Measurements from ENCODE around the gene CDH20.

Gene CDH20

DNA sequence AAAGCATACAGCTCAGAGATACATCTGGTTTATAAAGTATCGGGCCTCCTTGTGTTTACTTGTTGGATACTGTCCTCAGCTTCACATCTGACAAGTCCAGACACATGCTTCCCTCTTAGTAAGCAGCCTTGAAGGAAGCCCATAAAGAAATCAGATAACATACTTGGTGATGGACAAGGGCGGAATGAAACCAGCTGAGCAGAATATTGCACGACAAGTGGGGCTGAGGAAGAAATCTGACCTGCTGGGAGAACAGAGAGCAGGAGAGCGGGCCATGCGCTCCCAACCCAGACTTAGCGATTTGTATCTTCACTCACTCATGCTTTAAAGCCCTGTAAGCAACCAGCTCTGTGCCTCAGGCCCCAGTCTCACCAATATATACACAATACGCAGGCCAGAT is 208.4 kb downstream of the CDH20 start:
- DNase-seq, result no peak

DNA sequence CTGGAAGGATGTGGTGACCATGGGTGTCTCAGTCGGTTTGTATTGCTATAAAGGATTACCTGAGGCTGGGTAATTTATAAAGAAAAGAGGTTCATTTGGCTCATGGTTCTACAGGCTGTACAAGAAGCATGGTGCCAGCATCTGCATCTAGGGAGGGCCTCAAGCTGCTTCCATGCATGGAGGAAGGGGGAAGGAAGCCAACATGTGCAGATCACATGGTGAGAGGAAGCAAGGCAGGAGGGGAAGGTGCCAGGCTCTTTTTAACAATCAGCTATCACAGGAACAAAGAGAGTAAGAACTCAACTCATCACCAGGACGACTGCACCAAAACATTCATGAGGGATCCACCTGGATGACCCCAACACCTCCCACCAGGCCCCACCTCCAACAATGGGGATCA is 209.4 kb downstream of the CDH20 start:
- no peak for DNase-seq

DNA sequence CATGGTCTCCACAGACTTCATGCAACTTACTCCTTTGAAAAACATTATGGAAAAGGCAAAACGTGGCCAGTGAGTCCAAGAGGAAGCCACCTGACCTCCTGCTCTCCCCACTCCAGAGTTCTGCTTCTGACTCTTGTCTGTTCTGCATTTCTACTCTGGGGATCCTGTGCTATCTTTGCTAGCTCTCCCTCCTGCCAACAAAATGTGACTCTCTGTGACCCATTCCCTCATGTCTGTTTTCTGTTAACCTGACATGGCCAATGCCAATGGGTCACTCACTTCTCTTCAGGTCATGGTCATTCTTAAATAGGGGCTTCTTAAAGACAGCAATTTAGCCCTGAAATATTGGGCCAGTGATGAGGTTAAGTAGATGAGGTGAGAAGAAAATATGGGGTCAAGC is 210.3 kb downstream of the CDH20 start:
- DNase-seq, result no peak

DNA sequence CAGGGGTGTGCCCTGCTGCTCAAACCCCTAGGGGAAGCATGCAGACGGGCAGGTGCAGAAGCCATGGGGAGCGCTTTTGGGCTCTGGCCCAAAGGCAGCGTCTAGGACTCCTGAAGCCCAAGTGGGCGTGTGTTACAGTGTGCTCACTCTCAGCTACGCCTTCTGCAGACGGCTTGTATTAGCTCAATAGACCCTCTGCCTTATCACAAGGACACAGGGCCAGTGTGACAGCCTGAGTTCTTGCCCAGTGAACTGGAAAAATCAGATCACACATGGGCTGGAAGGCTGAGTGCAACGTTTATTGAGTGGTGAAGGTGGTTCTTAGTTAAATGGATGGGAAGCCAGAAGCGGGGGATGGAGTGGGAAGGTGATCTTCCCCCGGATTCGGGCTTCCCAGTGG is 210.9 kb downstream of the CDH20 start:
- DNase-seq, result no peak

DNA sequence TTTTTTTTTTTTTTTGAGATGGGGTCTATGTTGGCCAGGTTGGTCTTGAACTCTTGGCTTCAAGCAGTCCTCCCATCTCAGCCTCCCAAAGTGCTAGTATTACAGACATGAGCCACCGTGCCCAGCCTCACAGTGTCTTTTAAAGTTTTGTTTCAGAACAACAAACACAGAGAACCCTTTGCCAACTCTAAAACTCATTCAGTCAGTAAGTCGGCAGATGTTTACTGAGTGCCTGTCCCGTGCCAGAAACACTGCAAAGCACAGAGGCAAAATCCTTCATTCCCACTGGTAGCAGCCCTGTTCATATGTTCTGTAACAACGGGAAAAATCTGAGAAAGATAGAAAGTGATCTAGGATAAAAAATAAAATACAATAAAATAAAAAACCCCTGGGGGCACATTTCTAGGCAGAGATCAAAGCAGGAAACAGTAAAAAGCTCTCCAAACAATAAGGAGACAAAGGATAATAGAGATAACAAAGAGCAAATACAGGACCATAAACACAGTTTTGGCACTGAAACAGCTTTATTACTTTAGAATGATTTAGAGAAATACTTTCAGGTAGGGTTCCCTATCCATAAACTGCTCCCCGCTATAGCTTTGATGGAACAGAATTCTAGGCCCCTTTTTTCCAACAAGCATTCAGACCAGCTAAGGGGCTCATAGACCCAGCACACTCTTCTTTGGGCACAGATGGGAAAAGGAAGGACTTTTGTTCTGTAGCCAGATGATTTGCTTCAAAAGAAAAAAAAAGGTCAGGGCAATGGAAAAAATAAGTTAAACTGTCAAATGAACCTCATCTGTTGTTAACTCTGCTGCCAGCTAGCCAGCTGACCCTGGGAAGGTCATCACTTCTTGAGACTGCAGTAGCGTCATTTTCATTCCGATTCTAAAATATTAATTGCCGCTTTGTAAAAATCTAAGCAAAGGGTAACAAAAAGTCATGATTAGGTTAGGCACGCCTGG is 212.3 kb downstream of the CDH20 start:
- no peak for DNase-seq

DNA sequence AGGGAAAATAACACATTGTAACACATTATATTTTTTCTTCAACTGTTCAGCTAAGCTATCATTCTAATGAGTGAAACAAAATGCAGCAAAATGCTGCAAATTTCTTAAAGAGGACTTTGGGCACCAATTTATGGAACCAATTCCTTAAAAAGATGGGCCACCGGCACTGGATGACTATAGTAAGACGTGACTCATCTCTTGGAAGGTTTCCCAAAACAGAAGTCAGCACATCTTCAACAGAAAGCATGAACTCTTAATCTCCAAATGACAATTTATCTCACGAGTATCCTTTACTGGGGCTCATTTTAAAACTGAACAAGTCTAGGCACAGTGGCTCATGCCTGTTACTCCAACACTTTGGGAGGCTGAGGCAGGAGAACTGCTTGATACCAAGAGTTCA is 213.4 kb downstream of the CDH20 start:
- no peak for DNase-seq

DNA sequence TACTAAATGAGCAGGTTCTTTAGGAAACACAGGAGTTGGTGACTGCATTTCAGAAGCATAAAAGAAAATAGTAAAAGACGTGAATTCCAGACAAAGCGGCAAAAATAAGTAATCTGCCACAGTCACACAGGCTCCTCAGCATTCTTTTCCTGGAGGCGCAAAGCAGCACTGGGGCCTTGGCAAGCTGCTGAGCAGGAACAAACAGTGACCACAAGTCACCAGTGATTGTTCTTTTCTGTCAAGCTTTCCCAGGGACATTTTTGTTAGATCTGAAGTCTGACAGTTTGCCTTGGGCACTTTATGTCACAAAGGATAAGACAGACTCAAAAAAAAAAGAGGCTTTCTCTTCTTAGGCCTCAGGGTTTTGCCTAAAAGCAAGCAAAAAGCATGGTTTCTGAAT is 216.2 kb downstream of the CDH20 start:
- no peak for DNase-seq

DNA sequence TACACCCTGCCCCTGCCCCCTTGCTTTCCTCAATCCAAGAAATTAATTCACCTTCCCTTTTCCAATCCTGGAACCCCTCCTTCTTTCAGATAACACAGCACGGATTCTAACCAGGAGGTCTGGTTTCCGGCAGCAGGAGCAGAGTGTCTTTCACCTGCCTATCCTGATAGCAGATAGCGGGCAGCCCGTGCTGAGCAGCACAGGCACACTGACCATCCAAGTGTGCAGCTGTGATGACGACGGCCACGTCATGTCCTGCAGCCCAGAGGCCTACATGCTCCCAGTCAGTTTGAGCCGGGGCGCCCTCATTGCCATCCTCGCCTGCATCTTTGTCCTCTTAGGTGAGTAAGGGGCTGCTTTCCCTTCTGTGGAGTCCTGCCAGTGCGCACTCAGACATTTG is 216.7 kb downstream of the CDH20 start:
- DNase-seq, result no peak

DNA sequence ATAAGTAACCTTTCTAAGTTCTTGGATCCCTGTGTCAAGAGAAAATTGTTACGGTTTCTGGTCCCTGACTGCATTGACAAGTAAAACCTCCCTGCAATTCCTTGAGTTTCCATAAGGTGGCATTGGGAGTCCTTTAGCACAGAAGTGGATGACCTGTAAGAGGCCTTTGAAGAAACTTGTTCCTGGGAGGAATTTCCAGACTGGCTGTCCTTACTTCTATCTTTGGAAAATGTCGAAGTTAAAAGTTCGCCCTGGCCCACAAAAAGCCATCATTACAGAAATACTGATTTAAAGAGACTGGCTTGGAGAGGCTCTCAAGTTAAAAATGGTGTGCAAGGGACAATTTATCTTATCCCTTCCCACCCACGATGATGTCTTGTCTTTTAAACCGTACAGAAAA is 218.4 kb downstream of the CDH20 start:
- DNase-seq, result peak; percentile 16

DNA sequence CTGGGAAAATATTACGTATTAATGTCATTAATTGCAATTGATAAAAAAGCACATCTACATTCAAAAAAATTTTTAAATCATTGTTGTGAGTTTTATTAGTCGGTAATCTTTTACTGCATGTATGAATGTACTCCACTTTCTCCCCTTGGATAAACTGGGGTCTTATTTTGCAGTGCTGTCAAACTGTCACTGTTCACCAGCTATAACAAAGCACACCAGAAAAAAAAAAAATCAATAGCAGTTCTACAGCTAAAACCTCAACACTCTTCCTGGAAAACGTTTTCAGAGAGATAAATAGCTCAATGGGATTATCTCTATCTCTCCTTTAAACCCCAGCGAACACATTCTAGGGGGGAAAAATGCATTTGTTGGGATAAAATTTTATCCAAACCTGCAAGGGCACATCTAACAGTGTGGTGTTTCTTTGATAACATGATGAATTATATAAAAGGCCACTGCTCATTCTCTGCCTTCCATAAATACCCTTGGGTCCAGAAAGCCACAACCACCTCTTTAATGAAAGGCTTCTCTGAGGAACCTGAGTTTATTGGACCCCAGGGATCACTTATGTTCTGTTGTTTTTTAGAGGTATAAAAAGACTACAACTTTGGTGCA is 219.9 kb downstream of the CDH20 start:
- no peak for DNase-seq

DNA sequence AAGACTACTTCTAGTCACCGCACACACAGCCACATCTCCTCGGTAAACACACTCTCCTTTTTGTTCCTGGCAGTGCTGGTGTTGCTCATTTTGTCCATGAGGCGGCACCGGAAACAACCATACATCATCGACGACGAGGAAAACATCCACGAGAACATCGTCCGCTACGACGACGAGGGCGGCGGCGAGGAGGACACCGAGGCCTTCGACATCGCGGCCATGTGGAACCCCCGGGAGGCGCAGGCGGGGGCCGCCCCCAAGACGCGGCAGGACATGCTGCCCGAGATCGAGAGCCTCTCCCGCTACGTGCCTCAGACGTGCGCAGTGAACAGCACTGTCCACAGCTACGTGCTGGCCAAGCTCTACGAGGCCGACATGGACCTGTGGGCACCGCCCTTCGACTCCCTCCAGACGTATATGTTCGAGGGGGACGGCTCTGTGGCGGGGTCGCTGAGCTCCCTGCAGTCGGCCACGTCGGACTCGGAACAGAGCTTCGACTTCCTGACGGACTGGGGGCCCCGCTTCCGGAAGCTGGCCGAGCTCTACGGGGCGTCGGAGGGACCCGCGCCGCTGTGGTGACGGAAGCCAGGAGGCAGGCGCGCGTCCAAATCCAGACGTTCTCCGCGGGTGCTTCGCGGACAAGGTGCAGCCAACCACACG is 221.0 kb downstream of the CDH20 start:
- peak; percentile 72 for DNase-seq

DNA sequence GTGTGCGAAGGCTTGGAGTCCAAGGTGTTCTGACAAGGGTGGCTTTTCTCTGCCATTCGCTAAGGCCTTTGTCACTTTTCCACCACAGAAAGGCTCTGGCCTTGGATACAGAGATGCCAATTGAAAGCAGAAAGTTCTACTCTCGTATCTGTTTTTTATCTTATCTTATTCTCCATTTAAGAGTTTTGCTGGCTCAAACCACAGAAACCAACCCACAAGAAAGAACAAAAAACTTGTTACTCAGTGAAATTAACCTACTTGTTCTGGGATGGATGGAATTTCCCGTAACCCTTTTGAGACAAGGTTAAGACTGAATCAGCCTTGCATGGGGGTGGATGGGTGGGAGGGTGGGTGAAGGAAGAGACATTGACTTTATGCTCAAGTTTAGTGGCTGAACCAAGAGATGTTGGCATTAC is 221.7 kb downstream of the CDH20 start:
- no peak for DNase-seq

DNA sequence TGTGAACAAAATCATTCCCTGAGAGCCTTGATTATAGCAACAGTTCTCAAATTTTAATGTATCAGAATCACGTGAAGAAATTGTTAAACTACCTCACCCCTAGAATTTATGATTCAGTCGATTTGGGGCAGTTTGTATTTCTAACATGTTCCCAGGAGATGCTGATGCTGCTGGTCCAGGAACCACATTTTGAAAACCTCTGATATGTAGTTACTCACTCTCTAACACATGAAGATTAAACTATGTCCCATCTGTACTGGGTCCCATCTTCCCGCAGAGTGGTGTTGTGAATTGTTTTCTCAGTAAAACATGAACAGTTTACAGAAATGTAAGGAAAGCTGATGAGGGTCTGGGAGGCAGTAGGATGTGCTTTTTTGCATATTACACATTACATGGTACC is 223.1 kb downstream of the CDH20 start:
- no peak for DNase-seq

DNA sequence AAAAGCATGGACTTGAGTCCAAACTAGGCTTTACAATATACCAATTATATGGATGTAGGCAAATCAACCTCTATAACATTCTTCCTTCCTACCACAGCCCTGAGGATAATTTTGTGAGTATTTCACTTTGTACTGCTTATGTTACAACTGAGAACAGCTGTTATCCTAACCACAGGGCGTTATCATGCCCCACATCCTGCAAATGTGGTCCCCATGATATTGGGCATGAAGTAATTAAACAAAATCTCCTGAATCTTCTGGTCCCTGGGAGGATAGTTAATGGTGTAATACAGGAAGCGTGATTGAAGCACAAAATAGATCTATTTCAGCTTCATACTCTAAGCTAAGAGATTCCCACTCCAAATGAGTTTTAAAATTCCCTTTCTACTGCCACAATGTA is 223.6 kb downstream of the CDH20 start:
- DNase-seq, result no peak

DNA sequence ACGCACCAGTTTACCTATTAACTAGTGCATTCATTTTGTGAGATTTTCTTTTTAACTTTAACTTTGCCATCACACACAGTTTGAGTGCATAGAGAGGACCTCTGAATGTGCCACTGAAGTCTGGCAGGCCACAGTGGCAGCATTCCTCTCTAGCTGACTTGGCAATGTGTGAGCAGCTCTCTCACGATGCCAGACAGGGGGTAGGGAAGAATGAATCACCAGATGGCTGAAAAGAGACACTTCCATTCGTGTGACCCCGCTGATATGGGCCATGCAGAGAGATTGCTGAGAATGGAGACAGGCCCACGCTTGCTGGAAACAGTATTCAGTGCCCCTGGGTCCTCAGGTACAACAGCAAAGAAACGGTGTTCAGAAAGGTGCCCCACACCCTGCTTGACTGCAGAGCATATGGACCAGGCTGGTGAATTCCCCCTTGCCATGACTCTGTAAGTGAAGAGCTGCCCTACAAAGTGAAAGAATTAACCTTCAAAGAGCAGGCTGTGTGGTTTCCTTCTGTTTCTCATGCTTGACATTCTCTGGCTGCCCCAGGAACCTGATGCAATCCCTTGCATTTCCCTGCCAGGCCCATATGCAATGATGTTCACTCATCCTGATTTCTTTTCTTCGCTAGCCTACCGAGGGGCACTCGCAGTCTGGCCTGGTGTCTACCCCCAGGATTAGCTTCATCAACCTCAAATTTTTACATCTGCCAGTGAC is 236.1 kb downstream of the CDH20 start:
- no peak for DNase-seq

DNA sequence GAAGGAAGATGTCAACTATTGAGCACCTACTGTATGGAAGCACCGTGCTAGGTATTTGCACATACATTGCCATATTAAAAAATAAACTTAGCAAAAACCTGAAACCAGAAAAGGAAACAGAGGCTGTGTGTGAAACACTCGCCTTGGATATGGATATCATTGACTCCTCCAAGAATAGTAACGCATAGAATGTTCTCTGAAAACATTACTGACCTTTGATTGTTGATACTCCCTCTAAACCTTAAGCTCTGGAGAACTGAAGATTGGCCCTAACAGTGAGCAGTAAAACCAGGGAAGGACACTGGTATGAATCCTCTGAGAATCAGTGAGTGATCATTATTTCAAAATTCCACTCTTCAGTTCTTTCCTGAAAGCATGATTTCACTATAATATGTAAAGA is 236.8 kb downstream of the CDH20 start:
- no peak for DNase-seq

DNA sequence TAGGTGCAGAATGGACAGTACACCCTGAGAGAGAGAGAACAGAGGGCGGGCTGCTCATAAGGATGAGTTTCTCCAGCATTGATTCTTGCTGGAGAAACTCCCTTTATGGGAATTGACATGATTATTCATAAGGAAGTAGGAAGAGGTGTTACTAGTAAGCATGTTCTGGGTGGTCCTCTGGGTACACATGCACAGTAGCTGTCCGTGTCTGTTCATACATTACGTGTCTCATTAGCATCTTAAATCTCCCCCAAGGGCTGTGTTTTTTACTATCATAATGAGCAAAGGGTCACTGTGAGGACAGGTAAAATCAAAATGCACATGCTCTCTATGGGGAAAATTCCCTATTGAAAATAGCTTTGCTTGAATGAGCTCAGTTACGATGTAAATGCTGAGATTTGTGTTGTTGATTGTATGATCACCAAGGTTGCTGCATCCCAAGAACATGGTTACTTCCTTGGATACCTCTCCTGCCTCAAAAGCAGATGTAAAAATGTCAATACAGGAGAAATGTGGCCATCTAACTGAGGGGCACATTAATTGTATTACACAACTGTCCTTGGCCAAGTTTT is 238.9 kb downstream of the CDH20 start:
- no peak for DNase-seq

DNA sequence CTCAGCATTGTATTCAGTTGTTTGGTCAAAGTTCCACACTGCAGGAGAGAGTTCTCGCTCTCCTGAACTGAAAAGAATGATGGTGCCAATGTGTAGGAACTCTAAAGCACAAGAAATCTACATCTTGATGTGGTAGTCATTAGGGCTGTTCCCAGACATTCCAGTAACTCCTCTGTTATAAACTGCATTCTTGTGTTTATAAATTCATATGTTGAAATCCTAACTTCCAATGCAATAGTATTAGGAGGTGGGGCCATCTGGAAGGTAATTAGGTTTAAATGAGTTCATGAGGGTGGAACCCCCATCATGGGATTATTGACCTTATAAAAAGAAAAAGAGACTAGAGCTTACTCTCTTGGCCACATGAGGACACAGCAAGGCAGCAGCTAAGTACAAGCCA is 239.6 kb downstream of the CDH20 start:
- DNase-seq, result no peak

DNA sequence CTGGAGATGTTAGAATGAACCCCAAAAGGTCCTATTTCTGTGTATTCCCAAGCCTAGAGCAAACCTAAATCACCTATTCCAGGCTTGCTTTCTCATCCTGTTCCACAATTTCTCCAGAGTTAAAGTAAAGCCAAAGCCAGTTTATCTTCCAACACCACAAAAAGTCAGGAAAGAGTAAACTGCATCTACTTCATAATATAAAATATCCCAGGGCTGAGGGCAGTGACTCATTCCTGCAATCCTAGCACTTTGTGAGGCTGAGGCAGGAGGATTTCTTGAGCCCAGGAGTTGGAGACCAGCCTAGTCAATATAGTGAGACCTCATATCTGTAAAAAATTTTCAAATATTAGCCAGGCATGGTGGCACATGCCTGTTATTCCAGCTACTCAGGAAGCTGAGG is 241.4 kb downstream of the CDH20 start:
- DNase-seq, result no peak

DNA sequence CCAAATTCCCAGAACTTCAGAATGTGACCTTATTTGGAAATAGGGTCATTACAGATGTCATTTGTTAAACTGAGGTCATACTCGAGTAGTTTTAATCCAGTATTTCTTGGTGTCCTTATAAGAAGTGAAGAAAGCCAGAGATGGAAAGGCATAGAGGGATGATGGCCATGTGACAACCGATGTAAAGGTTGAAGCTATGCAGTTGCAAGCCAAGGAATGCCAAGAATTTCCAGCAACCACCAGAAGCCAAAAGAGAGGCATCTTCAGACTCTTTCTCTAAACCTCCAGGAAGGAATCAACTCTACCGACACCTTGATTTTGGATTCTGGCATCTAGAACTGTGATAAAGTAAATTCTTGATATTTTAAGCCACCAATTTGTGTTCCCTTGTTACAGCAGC is 242.2 kb downstream of the CDH20 start:
- no peak for DNase-seq

DNA sequence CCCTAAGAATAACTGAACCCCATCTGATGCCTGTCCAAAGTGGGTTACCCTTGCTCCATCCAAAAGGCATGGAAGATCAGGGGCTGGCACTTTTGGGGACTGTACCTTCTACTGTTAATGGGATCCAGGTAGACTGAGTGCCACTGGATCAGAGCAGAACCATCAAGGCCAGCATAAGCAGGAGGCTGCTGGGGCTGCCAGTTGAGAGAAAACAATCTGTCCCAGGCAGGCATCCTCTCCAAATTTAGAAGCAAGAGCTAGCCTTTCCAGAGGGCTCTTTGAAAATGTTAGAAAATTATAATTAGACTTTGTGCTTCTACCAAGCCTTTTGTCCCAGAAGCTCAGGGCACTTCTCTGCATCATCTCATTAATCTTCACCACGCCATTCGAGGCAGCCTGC is 245.6 kb downstream of the CDH20 start:
- DNase-seq, result no peak

DNA sequence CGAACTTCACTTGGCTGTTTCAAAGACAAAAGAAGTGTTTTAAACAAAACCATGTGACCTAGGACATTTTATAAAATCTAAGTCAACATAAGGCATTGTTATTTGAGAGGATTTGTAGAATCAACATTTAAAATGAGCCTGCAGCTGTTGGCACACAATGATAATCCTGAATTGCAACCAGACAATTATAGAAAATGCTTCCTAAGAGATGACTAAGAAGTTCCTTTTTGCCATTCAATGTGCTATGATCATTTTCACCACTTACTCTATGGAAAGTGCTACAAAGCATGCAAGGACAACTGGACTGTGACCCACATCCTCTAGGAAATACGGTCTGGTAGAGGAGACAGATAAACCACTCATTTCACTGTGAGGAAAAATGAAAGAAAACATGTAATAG is 246.4 kb downstream of the CDH20 start:
- DNase-seq, result no peak

DNA sequence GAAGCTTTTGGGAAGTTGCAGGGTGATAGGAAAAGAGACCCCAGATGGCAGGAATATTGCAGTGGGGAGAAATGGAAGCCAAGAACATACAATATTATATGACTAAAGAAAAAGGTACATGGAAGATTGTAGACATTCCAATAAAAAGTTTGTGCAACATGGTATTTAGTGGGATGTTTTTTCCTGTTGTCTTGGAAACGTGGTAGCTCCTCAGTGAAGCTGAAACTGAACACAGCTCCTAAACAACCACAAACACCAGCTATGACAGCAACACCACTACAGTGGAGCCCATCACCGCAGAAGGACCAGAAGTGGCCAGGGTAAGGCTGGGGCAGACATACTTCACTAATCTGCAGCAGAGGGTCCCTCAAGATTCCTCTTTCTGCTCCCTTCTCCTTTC is 246.8 kb downstream of the CDH20 start:
- DNase-seq, result no peak

All from NCI-H510A (cell line).